Transverse colon (tissue), 3 donors: Measurements from ENCODE around the gene BANP.

Source experiments
- CTCF ChIP-seq, 5 experiments: fragments of 200-600 bp in 3 of 5; fragments of 450-650 bp in 2 of 5; sonication (generic) in 3 of 5; IDR thresholded peaks; 1 replicate in 2 of 5; 2 replicates in 3 of 5; pipeline ENCODE4 v1.5.1; 2016 to 2017; ENCODE audit warnings: antibody characterized with exemption in 5 of 5, inconsistent platforms in 3 of 5, mild to moderate bottlenecking in 2 of 5, moderate library complexity in 1 of 5
- POLR2A ChIP-seq: fragments of 450-650 bp; IDR thresholded peaks from one replicate; pipeline ENCODE4 v1.6.1; 2016; ENCODE audit warnings: antibody characterized with exemption, mild to moderate bottlenecking, moderate library complexity

- TF ChIP-seq CTCF (IDR thresholded peaks at IDR 0.05) (no peak), POLR2A (no peak)
Observed at GRCh38 chr16:88045820-88046303, 94.6 kb downstream of the BANP start.
